ENCODE results near the gene YY1. TPM values are rescaled to one million over a fixed set of nuclear protein-coding genes. Genes with fewer than 3 reads are reported as not detected.
A peak's percentile ranks its signal among the peaks of the same experiment; 100 is the strongest.

The YY1 gene
- total and polyA plus RNA-seq, 9 of the 15 experiments (the other 6 are each of a cell fraction or from before 2014, with no cell fraction given), result 20.8 to 74.2 (median 46.7) TPM

- 0 out of 2 replicates have a peak, but pooled peaks have one; percentile 53 for TF ChIP-seq ZNF197 (CRISPR knock-in tag; IDR thresholded peaks at IDR 0.05; ENCODE audit: low read depth)
- 0 out of 2 replicates have a peak, but pooled peaks have one; percentile 52 for TF ChIP-seq NR4A1 (CRISPR knock-in tag; IDR thresholded peaks at IDR 0.05)
- TF ChIP-seq NR4A1 (tag; IDR thresholded peaks at IDR 0.05), result 0 out of 2 replicates have a peak, but pooled peaks have one; percentile 60
- no peak for TF ChIP-seq STAT5A (IDR thresholded peaks at IDR 0.05; ENCODE audit: borderline replicate concordance, low read length)
- TF ChIP-seq ZNF277 (CRISPR knock-in tag; IDR thresholded peaks at IDR 0.05; ENCODE audit: borderline replicate concordance), result no peak
- peak; percentile 91; the same call in 1 of the 2 replicates for TF ChIP-seq KAT7 (CRISPR knock-in tag; IDR thresholded peaks at IDR 0.05; ENCODE audit: borderline replicate concordance)
- TF ChIP-seq ETV6 (IDR thresholded peaks at IDR 0.05; ENCODE audit: borderline replicate concordance in 1 of 2, low read depth in 2 of 2, low read length in 1 of 2), result 0 out of 4 replicates have a peak, but pooled peaks of 1 of the 2 experiments have one; percentile 36
- no peak for TF ChIP-seq ETV6 (CRISPR knock-in tag; IDR thresholded peaks at IDR 0.05; ENCODE audit: borderline replicate concordance)
- TF ChIP-seq FOXA3 (CRISPR knock-in tag; conservative IDR thresholded peaks at IDR 0.05 in 1 of 2, IDR thresholded peaks at IDR 0.05 in 1 of 2), result no peak
- peak; percentile 71 for TF ChIP-seq RNF2 (IDR thresholded peaks at IDR 0.05)
- 0 out of 2 replicates have a peak, but pooled peaks have one; percentile 10 for TF ChIP-seq FOXM1 (IDR thresholded peaks at IDR 0.05; ENCODE audit: low read depth)
- TF ChIP-seq FOXM1 (CRISPR knock-in tag; IDR thresholded peaks at IDR 0.05; ENCODE audit: low read depth), result no peak
- TF ChIP-seq ZNF212 (CRISPR knock-in tag; IDR thresholded peaks at IDR 0.05), result no peak
- TF ChIP-seq, protein P1, sequence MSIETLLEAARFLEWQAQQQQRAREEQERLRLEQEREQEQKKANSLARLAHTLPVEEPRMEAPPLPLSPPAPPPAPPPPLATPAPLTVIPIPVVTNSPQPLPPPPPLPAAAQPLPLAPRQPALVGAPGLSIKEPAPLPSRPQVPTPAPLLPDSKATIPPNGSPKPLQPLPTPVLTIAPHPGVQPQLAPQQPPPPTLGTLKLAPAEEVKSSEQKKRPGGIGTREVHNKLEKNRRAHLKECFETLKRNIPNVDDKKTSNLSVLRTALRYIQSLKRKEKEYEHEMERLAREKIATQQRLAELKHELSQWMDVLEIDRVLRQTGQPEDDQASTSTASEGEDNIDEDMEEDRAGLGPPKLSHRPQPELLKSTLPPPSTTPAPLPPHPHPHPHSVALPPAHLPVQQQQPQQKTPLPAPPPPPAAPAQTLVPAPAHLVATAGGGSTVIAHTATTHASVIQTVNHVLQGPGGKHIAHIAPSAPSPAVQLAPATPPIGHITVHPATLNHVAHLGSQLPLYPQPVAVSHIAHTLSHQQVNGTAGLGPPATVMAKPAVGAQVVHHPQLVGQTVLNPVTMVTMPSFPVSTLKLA (conservative IDR thresholded peaks at IDR 0.05), result peak; percentile 72 to 73
- TF ChIP-seq EP300 (IDR thresholded peaks at IDR 0.05; ENCODE audit: low read length), result no peak
- TF ChIP-seq FUS (optimal IDR thresholded peaks at IDR 0.05; ENCODE audit: low read depth, low read length), result no peak
- no peak for TF ChIP-seq CBX2 (IDR thresholded peaks at IDR 0.05; ENCODE audit: insufficient read depth, low read length, poor library complexity, severe bottlenecking)
- TF ChIP-seq, protein P2, sequence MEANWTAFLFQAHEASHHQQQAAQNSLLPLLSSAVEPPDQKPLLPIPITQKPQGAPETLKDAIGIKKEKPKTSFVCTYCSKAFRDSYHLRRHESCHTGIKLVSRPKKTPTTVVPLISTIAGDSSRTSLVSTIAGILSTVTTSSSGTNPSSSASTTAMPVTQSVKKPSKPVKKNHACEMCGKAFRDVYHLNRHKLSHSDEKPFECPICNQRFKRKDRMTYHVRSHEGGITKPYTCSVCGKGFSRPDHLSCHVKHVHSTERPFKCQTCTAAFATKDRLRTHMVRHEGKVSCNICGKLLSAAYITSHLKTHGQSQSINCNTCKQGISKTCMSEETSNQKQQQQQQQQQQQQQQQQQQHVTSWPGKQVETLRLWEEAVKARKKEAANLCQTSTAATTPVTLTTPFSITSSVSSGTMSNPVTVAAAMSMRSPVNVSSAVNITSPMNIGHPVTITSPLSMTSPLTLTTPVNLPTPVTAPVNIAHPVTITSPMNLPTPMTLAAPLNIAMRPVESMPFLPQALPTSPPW (CRISPR knock-in tag; IDR thresholded peaks at IDR 0.05), result peak; percentile 76
- TF ChIP-seq POLR2A (conservative IDR thresholded peaks at IDR 0.05), result peak; percentile 57
- peak; percentile 15; the same call in 1 of the 2 replicates for TF ChIP-seq MITF (IDR thresholded peaks at IDR 0.05)
- TF ChIP-seq ZNF431 (CRISPR knock-in tag; IDR thresholded peaks at IDR 0.05), result no peak
Measured at GRCh38 chr14:100192672-100193416, 46.1 kb upstream of the YY1 start (continued).
